HG03103 (cell line): ENCODE results near the gene ZNF45.
"Not testable (repeated sequence)": the region's sequence is repeated elsewhere in the genome, so short reads cannot be mapped to it uniquely, and the experiment has no call there.

Experiments used
- ATAC-seq: cut with Tn5 transposase; IDR thresholded peaks from one replicate; pipeline ENCODE4 v1.9.1; 2021; ENCODE audit warnings: low read depth; ENCODE audit not compliant: unreplicated experiment

The ZNF45 gene

DNA sequence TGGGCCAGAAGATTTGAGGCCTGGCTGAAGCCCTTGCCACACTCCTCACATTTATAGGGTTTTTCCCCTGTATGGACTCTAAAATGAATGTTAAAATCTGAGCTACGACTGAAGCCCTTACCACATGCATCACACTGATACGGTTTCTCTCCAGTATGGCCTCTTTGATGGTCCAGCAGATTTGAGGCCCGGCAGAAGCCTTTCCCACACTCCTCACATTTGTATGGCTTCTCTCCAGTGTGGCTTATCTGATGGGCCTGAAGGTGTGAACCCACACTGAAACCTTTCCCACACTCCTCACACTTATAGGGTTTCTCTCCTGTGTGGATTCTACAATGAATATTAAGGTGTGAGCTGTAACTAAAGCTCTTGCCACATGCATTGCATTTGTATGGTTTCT, 21.0 kb downstream of the ZNF45 start:
- ATAC-seq: no peak

DNA sequence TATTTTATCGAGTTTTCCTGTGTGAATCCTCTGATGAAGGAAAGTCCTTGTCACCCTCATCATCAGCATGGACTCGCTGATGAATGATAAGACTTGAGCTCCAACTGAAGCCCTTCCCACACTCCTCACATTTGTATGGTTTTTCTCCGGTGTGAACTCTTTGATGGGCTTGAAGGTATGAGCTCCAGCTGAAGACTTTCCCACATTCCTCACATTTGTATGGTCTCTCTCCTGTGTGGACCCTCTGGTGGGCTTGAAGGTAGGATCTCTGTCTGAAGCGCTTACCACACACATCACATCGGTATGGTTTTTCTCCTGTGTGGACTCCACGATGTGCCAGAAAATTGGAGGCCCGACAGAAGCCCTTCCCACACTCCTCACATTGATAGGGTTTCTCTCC, 21.7 kb downstream of the ZNF45 start:
- ATAC-seq: no peak

DNA sequence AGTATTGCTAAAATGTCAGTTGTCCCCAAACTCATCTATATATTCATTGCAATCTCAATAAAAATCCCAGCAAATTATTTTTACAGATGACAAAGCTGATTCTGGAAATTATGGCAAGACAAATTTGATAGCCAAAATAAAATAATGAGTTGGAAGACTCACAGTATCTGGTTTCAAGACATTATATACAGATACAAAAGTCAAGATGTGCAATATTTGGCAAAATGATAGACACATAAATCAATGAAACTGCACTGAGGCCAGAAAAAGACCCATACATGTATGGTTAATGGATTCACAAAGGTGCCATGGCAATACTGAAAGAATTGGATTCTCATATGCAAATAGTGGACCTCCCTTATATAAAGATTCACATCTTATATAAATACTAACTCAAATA, 24.2 kb downstream of the ZNF45 start:
- no peak for ATAC-seq

DNA sequence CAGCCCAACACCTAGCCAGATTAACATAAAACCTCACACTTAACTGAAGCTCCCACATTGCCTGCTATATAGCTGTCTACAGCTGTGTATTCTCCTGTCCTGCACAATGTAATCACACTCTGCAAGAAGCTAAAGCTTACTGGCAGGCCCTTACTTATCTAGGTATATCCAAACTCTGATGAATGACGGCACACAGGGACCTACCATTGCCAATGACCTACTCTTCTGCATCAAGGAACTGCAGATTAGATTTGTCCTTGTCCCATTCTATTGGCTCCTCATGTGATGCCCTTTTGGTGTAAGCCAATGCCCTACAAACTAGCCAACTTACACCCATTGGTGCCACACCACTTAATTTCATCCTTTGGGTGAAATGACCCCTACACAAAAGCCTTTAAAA, 26.4 kb downstream of the ZNF45 start:
- no peak for ATAC-seq

DNA sequence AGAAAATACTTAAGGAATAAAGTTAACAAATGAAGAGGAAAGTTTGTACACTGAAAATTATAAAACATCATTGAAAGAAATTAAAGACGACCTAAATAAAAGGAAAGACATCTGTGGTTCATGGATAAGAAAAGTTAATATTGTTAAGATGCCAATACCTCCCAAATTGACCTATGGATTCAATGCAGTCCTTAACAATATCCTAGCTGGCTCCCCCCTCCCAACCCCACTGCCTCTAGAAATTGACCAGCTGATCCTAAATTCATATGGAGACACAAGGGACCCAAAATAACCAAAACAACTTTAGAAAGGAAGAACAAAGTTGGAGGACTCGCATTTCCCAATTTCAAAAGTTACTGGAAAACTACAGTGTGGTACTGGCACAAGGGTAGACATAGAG, 28.3 kb downstream of the ZNF45 start:
- no peak for ATAC-seq

DNA sequence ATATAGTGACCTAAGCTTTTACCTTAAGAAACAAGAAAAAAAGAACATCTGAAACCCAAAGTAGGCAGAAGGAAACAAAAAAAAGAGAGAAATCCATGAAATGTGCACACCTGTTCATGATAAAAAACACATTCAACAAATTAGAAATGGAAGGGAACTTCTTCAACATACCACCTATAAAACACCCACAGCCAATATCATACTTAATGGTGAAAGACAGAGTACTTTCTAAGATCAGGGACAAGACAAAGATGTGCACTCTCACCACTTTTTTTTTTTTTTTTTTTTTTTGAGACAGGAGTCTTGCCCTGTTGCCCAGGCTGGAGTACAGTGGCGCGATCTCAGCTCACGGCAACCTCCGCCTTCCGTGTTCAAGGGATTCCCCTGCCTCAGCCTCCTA, 29.2 kb downstream of the ZNF45 start:
- ATAC-seq: no peak

DNA sequence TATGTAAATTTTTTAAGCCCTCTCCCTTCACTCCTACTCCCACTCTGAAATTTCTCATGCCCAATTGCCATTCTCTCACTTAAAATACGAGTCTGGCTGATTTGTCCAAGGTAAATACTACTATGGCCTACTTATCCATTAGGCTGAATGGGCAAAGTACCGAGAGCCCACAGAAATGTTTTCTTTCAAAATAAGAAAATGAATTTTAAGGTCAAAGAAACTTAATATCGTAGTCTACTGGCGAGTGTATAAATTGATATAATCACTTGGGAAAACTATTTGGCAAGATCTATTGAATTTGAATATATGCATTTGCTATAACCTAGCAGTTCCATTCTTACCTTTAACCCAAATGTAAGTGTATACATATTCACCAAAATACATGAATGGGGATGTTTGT, 32.7 kb downstream of the ZNF45 start:
- no peak for ATAC-seq

DNA sequence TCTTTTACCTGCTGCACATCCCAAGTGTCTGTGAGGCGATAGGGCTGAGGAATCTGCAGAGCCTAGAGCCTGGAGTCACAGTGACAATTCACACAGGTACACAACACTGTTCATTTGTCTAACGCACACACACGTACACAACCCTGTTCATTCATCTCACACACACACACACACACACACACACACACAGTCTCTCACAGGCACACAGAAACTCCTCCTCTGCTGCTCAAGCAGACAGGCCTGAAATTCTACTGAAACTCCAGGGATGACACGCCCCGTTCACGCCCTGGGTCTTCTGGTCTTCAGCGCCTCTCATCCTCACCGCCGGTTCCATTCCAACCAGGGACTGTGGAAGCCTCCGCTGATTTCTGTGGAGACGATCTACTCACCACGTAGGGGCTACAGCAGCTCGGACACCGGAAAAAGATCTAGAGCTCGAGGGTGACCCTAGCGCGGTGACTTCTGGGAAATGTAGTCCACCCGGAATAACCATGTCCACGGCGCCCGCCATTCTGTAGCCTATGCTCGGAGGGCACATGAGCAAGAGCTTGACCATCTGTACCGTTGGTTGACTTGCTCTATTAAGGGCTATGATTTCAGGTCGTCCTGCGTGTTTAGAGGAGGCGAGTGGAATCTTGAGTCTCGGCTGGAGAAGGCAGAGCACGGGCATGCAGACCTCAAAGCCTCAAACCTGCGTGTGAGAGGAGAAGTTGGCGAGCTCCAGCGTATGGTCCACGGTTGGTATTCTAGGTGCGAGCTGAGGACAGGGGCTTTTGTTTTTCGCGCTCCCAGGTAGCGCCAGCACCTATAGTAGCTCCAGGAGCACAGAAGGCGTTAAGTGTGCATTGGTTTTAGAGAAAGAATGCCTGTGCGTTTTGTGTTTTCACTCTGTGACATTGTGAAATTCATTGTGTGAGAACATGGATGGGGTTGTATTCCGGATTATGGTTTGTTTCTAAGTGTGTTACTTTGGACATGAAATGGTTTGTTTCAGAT, 33.4 kb downstream of the ZNF45 start:
- no peak for ATAC-seq

DNA sequence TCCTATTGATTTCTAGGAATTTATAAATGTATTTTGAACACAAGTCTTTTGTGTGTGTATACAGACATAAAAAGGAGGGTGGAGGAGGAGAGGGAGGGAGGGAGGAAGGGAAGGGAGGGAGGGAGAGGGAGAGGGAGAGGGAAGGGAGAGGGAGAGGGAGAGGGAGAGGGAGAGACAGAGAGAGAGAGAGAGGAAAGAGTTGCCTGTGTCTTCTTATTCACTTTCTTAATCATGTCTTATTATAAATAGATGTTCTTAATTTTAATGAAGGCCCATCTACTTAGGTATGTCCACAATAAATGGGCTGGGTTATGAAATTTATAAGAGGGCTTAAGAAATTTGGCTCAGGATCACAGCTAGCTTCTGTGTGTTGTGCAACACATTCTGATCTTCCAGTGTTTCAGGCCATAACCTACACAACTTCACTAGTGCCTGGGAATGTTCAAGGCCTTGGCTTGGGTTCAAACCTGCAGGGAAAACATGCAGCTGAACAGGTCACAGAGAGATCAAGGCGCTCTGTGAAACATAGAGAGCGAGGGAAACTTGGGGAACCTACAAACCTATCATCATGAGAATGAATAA, 39.3 kb downstream of the ZNF45 start:
- ATAC-seq: no peak

DNA sequence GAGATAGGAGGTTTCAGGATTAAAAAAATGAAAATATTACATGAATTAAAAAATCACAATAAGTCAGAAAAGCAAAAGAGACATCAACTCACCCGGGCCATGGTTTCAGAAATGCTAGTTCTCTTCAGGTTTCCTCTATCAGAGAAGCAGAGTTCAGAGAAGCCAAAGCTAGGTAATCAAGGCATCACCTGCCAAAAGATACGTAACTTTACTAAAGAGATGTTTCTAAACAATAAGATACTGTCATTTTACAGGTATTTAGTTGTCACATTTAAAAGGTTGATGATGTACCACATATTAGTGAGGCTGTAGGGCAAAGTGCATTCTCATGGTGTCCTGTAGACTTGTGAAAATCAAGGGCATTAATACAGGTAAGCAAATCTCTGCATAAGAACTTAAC, 51.2 kb downstream of the ZNF45 start, which contains the start of gene ZNF404:
Gene ZNF404, minus strand, starts transcription at position 101 of the 400 bp plus-strand sequence.
- ATAC-seq: no peak

DNA sequence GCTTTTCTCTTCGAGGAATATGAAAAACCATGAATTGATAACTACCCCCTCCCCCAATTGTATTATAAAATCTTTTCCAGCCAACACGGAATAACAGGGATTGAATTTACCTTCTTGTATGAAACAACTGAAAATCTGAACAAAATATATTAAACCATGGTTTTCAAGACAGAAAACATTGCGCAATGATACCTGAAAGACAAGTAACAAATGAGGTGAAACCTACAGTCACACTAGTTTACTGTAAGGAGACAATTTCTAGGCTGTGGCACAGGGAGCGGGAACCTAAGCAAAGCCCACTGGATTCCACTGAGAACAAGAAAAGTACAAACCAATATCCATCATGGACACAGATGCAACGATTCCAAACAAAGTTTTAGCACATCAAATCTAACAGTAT, 54.6 kb downstream of the ZNF45 start:
- no peak for ATAC-seq

DNA sequence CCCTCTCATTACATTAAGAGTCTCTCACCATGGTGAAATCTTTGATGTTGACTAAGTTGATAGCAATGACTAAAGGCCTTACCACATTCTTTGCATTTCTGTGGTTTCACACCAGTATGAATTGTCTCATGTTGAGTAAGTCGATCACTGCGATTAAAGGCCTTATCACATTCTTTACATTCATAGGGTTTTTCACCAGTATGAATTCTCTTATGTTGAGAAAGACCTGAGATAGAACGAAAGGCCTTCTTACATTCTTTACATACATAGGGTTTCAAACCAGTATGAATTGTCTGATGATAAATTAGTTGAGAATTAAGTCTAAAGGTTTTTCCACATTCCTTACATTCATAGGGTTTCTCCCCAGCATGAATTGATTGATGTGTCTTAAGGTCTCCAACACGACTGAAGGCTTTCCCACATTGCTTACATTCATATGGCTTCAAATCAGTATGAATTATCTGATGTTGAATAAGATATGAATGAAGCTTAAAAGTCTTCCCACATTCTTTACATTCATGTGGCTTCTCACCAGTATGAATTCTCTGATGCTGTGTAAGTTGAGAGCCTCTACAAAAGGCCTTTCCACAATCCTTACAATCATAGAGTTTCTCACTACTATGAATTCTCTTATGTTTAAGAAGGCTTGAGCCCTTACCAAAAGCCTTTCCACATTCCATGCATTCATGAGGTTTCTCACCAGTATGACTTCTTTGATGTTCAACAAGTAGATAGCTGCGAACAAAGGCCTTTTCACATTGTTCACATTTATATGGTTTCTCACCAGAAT, 62.3 kb downstream of the ZNF45 start:
- ATAC-seq: no peak

DNA sequence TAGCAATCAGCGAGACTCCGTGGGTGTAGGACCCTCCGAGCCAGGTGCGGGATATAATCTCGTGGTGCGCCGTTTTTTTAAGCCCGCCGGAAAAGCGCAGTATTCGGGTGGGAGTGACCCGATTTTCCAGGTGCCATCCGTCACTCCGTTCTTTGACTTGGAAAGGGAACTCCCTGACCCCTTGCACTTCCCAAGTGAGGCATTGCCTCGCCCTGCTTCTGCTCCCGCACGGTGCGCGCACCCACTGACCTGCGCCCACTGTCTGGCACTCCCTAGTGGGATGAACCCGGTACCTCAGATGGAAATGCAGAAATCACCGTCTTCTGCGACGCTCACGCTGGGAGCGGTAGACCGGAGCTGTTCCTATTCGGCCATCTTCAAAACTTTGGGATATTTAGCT, 68.2 kb downstream of the ZNF45 start:
- ATAC-seq: not testable (repeated sequence)
